Astrocyte of the spinal cord (primary cell): Measurements from ENCODE around the gene ARHGAP33.

ENCODE experiments used
- DNase-seq: peaks from one replicate; pipeline ENCODE4 v3.0.0; 2011; ENCODE audit warnings: low read depth, low spot score
- H3K4me3 ChIP-seq: 2 replicates; pipeline ENCODE4 v1.5.1; 2011; ENCODE audit warnings: low read depth, mild to moderate bottlenecking, low read length, moderate library complexity
- CTCF ChIP-seq: IDR thresholded peaks from 2 replicates; pipeline ENCODE4 v1.5.1; 2012; ENCODE audit warnings: low read depth, mild to moderate bottlenecking, low read length, inconsistent platforms
- in situ Hi-C: cut with HindIII; loops from 2 replicates; pipeline ENCODE4 v1.10.0; 2017; ENCODE audit warnings: low sequenced_read_pairs

Gene ARHGAP33

DNA sequence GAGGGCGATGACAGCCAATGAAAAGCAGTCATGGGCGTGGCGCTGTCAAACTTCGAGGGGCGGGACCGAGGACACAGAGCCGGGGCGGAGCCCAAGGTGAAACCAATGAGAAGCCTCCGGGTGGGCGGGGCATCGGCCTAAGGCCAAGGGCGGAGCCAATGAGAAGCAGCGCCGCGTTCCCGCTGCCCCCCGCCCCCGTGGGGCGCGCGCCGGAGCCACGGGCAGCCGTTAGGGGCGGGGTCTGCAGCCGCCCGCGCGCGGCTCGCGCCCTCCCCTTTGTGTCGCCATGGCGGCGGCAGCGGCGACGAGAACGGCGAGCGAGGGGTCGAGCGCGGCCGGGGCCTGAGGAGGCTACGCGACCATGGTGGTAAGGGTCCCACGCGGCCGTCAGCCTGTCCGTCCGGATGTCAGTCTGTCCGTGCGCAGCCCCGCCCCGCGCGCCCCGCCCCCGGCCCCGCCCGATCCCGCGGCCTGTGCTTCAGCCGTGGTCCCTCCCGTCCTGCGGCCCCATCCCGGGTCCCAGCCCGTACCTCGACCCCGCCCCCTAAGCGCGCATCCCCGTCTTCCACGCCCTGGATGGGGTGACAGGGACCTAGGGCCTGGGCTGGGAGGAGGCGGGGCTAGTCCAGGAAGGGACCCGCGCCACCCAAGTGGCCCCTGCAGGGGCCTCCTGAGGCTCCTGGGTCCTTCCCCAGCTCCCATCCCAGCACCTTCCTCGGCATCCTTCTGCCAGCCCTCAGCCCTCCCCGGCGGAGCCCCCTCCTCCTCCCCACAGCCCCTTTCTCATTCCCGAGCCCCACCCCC is at the start of gene ARHGAP33:
TSS of gene ARHGAP33 (plus strand) at position 267 of the 804 bp plus-strand sequence. CDS start at position 362, 95 bp downstream.
- in situ Hi-C loops: no loop called here
- H3K4me3 ChIP-seq: peak within 1 kb of the TSS; percentile 70
- DNase-seq: peak; percentile 96
- TF ChIP-seq CTCF: no peak

GRCh38 chr19:35727053-35727955 is 48.1 kb upstream of the ARHGAP33 start:
- DNase-seq: no peak
- no peak for TF ChIP-seq CTCF
- in situ Hi-C loops: no loop called here
- no peak overlapping the region for H3K4me3 ChIP-seq

DNA sequence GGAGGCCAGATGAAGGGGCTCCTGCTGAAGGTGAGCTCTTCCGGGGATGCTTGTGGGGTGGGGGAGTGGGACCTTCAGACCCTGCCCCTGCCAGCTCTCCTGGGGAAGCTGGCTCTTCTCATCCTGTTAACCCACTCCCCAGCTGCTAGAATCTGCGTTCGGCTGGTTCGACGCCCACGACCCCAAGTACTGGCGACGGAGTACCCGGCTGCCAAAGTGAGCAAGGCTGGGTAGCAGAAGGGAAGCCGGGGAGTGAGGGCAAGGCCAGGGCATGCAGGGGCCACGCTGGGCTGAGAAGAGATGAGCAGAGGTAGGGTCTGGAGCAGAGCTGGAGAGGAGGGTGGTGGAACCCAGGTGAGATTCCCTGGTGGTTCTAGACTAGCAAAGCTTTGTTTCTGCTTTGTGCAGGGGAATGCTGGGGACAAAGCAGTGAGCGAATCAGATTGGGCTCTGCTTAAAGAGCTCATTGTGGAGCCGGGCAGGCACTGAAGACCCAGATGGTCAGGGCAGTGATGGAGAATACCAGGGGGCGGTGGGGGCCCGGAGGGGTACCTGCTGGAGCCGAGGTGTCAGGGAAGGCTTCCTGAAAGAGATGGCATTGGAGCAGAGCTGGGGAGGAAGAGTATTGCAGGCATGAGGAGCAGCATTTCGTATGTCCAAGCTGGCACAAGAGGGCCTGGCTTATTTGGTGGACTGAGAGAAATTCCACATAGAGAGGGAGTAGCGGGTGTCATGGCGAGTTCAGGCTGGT is 47.2 kb upstream of the ARHGAP33 start:
- no peak for TF ChIP-seq CTCF
- in situ Hi-C loops: no loop called here
- no peak overlapping the region for H3K4me3 ChIP-seq
- no peak for DNase-seq

GRCh38 chr19:35729021-35729420 is 46.3 kb upstream of the ARHGAP33 start:
- DNase-seq: no peak
- no peak for TF ChIP-seq CTCF
- no peak overlapping the region for H3K4me3 ChIP-seq
- in situ Hi-C loops: no loop called here

DNA sequence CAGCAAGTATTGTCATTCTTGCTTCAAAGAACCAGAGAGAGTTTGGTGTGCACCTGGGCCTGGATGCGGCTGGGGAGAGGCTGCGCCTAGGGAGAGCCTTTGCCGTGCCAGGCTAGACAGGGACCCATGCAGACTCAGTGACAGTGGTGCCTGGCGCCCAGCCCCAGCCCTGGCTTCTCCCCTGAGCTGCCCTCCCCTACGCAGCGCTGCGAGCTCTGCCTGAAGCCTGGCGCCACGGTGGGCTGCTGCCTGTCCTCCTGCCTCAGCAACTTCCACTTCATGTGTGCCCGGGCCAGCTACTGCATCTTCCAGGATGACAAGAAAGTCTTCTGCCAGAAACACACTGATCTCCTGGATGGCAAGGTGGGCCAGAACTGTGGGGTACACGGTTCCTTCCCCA is 45.6 kb upstream of the ARHGAP33 start:
- TF ChIP-seq CTCF: no peak

GRCh38 chr19:35730326-35730725 is 45.0 kb upstream of the ARHGAP33 start:
- no peak overlapping the region for H3K4me3 ChIP-seq
- TF ChIP-seq CTCF: no peak
- DNase-seq: no peak
- in situ Hi-C loops: no loop called here

More for the DNA sequence above, 45.6 kb upstream of the ARHGAP33 start:
- H3K4me3 ChIP-seq: no peak overlapping the region
- in situ Hi-C loops: no loop called here
- DNase-seq: no peak
